ENCODE results near the gene CCM2. TPM values are rescaled to one million over a fixed set of nuclear protein-coding genes. Genes with fewer than 3 reads are reported as not detected.
A peak's percentile ranks its signal among the peaks of the same experiment; 100 is the strongest.
"Not testable (repeated sequence)": the region's sequence is repeated elsewhere in the genome, so short reads cannot be mapped to it uniquely, and the experiment has no call there.

CCM2 gene
- total RNA-seq, 1 experiment from 2014 or later, result 62.9 TPM

DNA sequence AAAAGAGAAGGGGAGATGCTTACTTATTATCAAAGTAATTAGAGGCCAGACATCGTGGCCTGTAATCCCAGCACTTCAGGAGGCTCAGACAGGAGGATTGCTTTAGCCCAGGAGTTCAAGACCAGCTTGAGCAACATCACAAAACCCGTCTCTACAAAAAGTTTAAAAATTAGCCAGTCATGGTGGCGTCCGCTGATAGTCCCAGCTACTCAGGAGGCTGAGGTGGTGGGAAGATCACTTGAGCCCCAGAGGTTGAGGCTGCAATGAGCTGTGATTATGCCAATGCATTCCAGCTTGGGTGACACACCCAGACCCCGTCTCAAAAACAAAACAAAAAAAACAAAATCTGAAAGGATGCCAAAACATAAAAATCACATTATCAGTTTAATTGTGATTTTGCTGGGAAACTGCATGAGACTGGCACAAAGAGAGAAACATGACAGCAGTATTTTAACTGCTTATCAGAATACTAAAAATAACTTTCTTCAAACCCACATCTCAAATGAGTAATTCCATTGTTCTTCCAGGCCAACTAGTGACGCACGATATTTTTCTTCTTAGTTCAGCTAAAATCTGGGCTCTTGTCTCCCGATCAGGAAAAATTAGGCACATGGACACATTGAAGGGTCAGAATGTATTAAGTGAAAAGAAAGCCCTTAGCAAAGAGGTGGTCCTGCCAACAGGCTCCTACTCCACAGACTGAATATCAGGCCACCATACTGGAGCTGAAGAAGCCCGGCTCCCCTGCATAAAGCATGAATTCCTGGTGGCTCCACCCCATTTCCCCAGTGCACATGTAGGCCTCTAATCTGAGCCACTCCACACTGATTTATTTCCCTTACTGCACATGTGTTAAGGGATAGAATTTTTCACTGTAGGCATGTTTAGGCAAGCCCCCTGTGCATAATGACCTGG is 9.6 kb upstream of the CCM2 start:
- H3K9me3 Mint-ChIP-seq (ENCODE audit: low read depth, unreplicated experiment), result peaks cover 2% of the 10 kb centered on the region
- DNase-seq, result no peak
- CTCF ChIA-PET, result interaction anchor here (2.7 kb wide), 1 partner anchor 9 kb away, joined by 18 read pairs; the partner anchor contains the start of gene CCM2

GRCh38 chr7:44992004-44992795 is 7.8 kb upstream of the CCM2 start:
- DNase-seq; H3K9me3 Mint-ChIP-seq (ENCODE audit: low read depth, unreplicated experiment); H3K4me3 Mint-ChIP-seq (ENCODE audit: low read depth, unreplicated experiment); H3K27me3 Mint-ChIP-seq (ENCODE audit: unreplicated experiment); intact Hi-C loops (cut with micrococcal nuclease; ENCODE audit: unreplicated experiment); BruUV-seq (replicated peaks); H3K27ac Mint-ChIP-seq (ENCODE audit: unreplicated experiment): not testable (repeated sequence)
- Mint-ChIP-seq H3K4me1 (ENCODE audit: low read depth, unreplicated experiment) (peaks cover 62% of the 10 kb centered on the region), H3K36me3 (ENCODE audit: insufficient read depth, unreplicated experiment) (peaks cover 18% of the 10 kb centered on the region)
- CTCF ChIA-PET, result interaction anchor here (0.8 kb wide), 1 partner anchor 200 kb away, joined by 4 read pairs; no protein-coding TSS in a partner anchor

More for the DNA sequence above, 9.6 kb upstream of the CCM2 start:
- TF ChIP-seq, protein P1, sequence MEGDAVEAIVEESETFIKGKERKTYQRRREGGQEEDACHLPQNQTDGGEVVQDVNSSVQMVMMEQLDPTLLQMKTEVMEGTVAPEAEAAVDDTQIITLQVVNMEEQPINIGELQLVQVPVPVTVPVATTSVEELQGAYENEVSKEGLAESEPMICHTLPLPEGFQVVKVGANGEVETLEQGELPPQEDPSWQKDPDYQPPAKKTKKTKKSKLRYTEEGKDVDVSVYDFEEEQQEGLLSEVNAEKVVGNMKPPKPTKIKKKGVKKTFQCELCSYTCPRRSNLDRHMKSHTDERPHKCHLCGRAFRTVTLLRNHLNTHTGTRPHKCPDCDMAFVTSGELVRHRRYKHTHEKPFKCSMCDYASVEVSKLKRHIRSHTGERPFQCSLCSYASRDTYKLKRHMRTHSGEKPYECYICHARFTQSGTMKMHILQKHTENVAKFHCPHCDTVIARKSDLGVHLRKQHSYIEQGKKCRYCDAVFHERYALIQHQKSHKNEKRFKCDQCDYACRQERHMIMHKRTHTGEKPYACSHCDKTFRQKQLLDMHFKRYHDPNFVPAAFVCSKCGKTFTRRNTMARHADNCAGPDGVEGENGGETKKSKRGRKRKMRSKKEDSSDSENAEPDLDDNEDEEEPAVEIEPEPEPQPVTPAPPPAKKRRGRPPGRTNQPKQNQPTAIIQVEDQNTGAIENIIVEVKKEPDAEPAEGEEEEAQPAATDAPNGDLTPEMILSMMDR (IDR thresholded peaks at IDR 0.05; ENCODE audit: unreplicated experiment), result no peak
- peaks cover 57% of the 10 kb centered on the region for H3K4me1 Mint-ChIP-seq (ENCODE audit: low read depth, unreplicated experiment)
- intact Hi-C loops (cut with micrococcal nuclease; ENCODE audit: unreplicated experiment), result no loop called here
- H3K4me3 Mint-ChIP-seq (ENCODE audit: low read depth, unreplicated experiment), result no peak overlapping the region
- BruUV-seq (replicated peaks), result no TSS peak
- peaks cover 36% of the 10 kb centered on the region for H3K36me3 Mint-ChIP-seq (ENCODE audit: insufficient read depth, unreplicated experiment)
- peak overlapping the region; percentile 13 for H3K27ac Mint-ChIP-seq (ENCODE audit: unreplicated experiment)
- no peaks in the 10 kb centered on the region for H3K27me3 Mint-ChIP-seq (ENCODE audit: unreplicated experiment)

- Mint-ChIP-seq H3K27ac (ENCODE audit: unreplicated experiment) (no peak overlapping the region), H3K4me1 (ENCODE audit: low read depth, unreplicated experiment) (peaks cover 44% of the 10 kb centered on the region), H3K36me3 (ENCODE audit: insufficient read depth, unreplicated experiment) (peaks cover 16% of the 10 kb centered on the region), H3K27me3 (ENCODE audit: unreplicated experiment) (no peaks in the 10 kb centered on the region), H3K9me3 (ENCODE audit: low read depth, unreplicated experiment) (no peaks in the 10 kb centered on the region), H3K4me3 (ENCODE audit: low read depth, unreplicated experiment) (no peak overlapping the region)
- BruUV-seq (replicated peaks), result no TSS peak
- DNase-seq, result no peak
- intact Hi-C loops (cut with micrococcal nuclease; ENCODE audit: unreplicated experiment), result no loop called here
- CTCF ChIA-PET, result interaction anchor here (0.6 kb wide), 1 partner anchor 41 kb away, joined by 3 read pairs; no protein-coding TSS in a partner anchor
- TF ChIP-seq, protein P1 (IDR thresholded peaks at IDR 0.05; ENCODE audit: unreplicated experiment), result no peak
Measured at GRCh38 chr7:44994877-44995554, 5.0 kb upstream of the CCM2 start.

DNA sequence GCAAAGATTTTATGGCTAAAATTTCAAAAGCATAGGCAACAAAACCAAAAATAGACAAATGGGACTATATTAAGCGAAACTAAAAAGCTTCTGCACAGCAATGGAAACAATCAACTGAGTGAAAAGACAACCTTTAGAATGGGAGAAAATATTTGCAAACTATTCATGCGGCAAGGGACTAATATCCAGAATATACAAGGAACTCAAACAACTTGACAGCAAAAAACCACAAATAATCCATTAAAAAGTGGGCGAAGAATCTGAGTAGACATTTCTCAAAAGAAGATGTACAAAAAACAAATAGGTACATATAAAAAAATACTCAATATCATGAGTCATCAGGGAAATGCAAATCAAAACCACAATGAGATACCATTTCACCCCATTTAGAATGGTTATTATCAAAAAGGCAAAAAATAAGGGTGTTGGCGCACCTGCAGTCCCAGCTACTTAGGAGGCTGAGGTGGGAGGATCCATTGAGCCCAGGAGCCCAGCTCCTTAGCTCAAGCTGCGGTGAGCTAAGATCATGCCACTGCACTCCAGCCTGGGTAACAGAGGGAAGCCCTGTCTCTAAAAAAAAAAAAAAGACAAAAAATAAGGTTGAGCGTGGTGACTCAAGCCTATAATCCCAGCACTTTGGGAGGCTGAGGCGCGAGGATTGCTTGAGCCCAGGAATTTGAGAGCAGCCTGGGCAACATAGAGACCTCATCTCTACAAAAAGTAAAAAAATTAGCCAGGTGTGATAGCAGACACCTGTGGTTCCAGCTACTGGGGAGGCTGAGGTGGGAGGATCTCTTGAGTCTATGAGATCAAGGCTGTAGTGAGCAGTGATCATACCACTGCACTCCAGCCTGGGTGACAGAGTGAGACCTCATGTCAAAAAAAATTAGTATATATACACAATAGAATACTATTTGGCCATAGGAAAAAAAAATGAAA is 4.2 kb upstream of the CCM2 start:
- Mint-ChIP-seq H3K27ac (ENCODE audit: unreplicated experiment) (no peak overlapping the region), H3K4me3 (ENCODE audit: low read depth, unreplicated experiment) (no peak overlapping the region), H3K36me3 (ENCODE audit: insufficient read depth, unreplicated experiment) (peaks cover 20% of the 10 kb centered on the region), H3K9me3 (ENCODE audit: low read depth, unreplicated experiment) (no peaks in the 10 kb centered on the region), H3K4me1 (ENCODE audit: low read depth, unreplicated experiment) (peaks cover 39% of the 10 kb centered on the region), H3K27me3 (ENCODE audit: unreplicated experiment) (no peaks in the 10 kb centered on the region)
- no TSS peak for BruUV-seq (replicated peaks)
- CTCF ChIA-PET, result interaction anchor here (0.6 to 1.3 kb wide), 4 partner anchors 9 to 325 kb away, joined by 3 to 6 read pairs (median 3); no protein-coding TSS in a partner anchor
- TF ChIP-seq, protein P1 (IDR thresholded peaks at IDR 0.05; ENCODE audit: unreplicated experiment), result no peak
- no peak for DNase-seq
- intact Hi-C loops (cut with micrococcal nuclease; ENCODE audit: unreplicated experiment), result no loop called here
